HG03045 (cell line): ENCODE data around the gene DMTF1.
A peak's percentile ranks its signal among the peaks of the same experiment; 100 is the strongest.
"Not testable (repeated sequence)": the region's sequence is repeated elsewhere in the genome, so short reads cannot be mapped to it uniquely, and the experiment has no call there.

Source experiments
- ATAC-seq: cut with Tn5 transposase; IDR thresholded peaks from one replicate; pipeline ENCODE4 v1.9.1; 2021; ENCODE audit warnings: mild to moderate bottlenecking, moderate library complexity; ENCODE audit not compliant: unreplicated experiment

DMTF1 gene

GRCh38 chr7:87192784-87193487 lies 40.7 kb downstream of the DMTF1 start:
- no peak for ATAC-seq

- no peak for ATAC-seq
Measured at GRCh38 chr7:87193912-87194311, 41.7 kb downstream of the DMTF1 start.

GRCh38 chr7:87199241-87199640 lies 47.0 kb downstream of the DMTF1 start:
- no peak for ATAC-seq

GRCh38 chr7:87199700-87200450 lies 47.6 kb downstream of the DMTF1 start:
- ATAC-seq: no peak

- no peak for ATAC-seq
Measured at GRCh38 chr7:87202208-87202607, 50.0 kb downstream of the DMTF1 start.

- no peak for ATAC-seq
Measured at GRCh38 chr7:87202705-87203104, 50.5 kb downstream of the DMTF1 start.

GRCh38 chr7:87203929-87204328 lies 51.7 kb downstream of the DMTF1 start:
- ATAC-seq: not testable (repeated sequence)

- no peak for ATAC-seq
Measured at GRCh38 chr7:87204933-87205332, 52.7 kb downstream of the DMTF1 start.

GRCh38 chr7:87205701-87206100 lies 53.4 kb downstream of the DMTF1 start:
- ATAC-seq: not testable (repeated sequence)

GRCh38 chr7:87206361-87206760 lies 54.1 kb downstream of the DMTF1 start:
- ATAC-seq: no peak

GRCh38 chr7:87209295-87209924 lies 57.2 kb downstream of the DMTF1 start:
- ATAC-seq: no peak

- ATAC-seq: no peak
Measured at GRCh38 chr7:87210506-87210905, 58.3 kb downstream of the DMTF1 start.

- ATAC-seq: no peak
Measured at GRCh38 chr7:87212498-87212897, 60.2 kb downstream of the DMTF1 start.

GRCh38 chr7:87213252-87213651 lies 61.0 kb downstream of the DMTF1 start:
- ATAC-seq: no peak

- no peak for ATAC-seq
Measured at GRCh38 chr7:87213811-87214210, 61.6 kb downstream of the DMTF1 start.

- ATAC-seq: no peak
Measured at GRCh38 chr7:87215046-87215445, 62.8 kb downstream of the DMTF1 start.

- peak; percentile 45 for ATAC-seq
Measured at GRCh38 chr7:87216701-87217508, 64.7 kb downstream of the DMTF1 start.

- ATAC-seq: no peak
Measured at GRCh38 chr7:87217983-87218653, 65.9 kb downstream of the DMTF1 start.

GRCh38 chr7:87218796-87219544 lies 66.7 kb downstream of the DMTF1 start:
- ATAC-seq: peak; percentile 0

- ATAC-seq: peak; percentile 60
Measured at GRCh38 chr7:87219545-87220025, 67.3 kb downstream of the DMTF1 start, which contains the start of gene TMEM243. Gene TMEM243, minus strand, starts transcription at chr7:87219732. Its CDS starts 229 bp downstream, at chr7:87219503.
